H54 (cell line): ENCODE measurements around the gene KLF6.

ENCODE experiments used
- DNase-seq: peaks from one replicate; pipeline ENCODE4 v3.0.0; 2011; ENCODE audit warnings: low spot score, mixed read lengths; ENCODE audit not compliant: insufficient read length
- FAIRE-seq: peaks from 3 replicates; lab custom pipeline; 2011; peaks lifted over from hg19 to GRCh38; lab: Jason Lieb, UNC
- POLR2A ChIP-seq: IDR thresholded peaks from 2 replicates; pipeline ENCODE4 v1.6.1; 2011; ENCODE audit warnings: low read depth, mild to moderate bottlenecking, low read length

The KLF6 gene

DNA sequence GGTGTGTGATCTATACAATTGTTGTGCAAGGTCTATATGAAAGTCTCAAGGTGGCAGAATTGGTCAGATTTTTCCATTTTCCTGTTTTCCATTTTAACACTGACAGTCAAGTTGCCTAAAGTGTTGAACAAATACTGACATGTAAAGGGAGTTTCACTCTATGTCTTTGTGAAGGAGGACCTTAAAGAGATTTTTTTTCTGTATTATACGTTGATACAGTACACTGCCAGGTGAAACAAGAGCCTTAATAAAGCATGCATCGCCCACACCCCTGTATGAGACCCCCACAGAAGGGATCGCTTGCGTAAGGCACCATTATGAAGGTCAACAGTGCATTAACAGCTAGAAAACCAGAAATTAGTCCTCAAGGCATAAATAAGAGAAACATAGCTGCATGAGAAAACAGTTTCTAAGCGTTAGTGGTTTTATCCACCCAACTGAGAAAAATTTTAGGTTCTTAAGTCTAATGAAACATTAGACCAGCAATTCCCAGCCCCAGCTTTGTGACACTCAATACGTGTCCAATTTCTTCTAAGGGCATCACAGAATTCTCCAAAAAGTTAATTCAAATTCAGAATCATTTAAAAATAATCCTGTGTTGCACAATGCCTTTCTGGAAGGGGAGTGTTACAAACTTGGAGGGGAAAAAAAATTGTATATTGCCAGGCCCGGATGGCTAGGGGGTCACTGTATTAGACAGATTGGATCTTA, 6.9 kb downstream of the KLF6 start:
- no peak for TF ChIP-seq POLR2A
- no peak for FAIRE-seq
- DNase-seq = no peak

DNA sequence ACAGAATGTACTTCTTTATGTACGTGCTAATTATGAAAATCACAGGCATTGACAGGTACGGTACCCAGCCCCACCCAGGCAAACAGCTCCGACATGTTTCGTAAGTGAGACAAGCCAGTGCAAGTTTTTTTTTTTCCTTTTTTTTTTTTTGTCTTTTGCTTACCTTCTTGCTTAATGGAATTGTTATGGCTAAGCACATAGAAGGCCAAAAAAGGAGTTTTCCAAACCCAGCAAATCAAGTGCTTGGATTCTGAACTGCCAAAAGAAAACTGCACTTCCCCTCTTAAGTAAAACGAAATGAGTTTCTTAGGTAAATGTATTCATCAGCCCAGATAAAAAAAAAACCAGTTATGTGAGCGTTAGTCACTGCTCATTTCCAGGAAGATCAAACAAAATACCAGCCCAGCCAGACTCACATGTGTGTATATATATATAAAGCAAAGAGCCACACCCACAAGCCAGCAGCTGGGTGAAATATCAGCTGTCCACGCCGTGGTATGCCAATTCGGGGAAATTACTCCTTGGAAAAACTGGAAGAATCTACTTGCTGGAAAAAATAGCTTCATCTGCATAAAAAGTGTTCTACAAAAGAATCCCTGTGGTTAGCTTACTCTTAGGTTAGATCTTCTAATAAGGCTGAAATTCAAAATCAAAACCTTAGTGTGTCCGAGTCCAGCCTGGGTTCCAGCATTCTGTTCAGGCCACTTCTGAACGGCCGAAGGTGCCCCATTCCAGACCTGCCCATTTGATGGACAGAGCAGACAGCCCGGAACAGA, 8.0 kb downstream of the KLF6 start:
- DNase-seq (no peak), FAIRE-seq (no peak)
- no peak for TF ChIP-seq POLR2A

DNA sequence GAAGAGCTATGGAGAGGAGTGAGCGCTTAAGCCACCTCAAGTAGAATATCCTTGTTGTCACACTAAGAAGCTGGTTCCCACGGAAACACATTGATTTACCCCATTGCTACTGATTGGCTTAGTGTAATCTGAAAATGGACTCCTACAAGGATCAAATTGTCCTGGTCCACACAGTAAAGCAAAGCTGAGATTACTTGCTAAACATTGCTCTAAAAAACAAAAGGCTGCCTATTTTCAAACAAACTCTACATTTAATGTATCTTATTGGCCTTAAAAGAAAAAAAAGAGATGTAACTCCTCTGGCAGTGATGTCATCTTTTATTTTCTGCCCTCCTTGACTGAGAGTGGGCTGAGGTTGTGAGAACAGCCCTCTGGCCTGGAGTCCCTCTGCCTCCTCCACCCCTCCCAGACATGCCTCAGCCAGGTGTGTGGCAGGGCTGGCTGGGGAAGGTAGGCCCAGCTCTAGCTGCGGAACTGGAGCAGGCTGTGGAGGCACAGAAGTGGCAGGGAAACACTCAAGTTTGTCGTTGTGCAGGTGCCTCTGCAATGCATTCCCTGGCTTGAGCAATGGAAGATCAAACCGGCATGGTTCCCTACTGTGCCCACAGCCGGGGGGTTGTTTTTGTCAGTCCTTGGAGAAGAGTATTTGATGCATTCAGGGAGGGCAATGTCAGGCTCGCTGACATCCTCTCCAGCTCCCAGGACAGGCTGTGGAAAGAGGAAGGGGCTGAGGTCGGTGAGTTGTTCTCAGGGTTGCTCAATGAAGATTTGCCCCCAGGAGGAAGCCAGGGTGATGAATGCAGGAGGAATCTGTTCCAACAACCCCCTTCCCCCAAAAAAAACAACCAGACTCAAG, 9.1 kb downstream of the KLF6 start:
- TF ChIP-seq POLR2A = no peak
- FAIRE-seq (no peak), DNase-seq (no peak)

DNA sequence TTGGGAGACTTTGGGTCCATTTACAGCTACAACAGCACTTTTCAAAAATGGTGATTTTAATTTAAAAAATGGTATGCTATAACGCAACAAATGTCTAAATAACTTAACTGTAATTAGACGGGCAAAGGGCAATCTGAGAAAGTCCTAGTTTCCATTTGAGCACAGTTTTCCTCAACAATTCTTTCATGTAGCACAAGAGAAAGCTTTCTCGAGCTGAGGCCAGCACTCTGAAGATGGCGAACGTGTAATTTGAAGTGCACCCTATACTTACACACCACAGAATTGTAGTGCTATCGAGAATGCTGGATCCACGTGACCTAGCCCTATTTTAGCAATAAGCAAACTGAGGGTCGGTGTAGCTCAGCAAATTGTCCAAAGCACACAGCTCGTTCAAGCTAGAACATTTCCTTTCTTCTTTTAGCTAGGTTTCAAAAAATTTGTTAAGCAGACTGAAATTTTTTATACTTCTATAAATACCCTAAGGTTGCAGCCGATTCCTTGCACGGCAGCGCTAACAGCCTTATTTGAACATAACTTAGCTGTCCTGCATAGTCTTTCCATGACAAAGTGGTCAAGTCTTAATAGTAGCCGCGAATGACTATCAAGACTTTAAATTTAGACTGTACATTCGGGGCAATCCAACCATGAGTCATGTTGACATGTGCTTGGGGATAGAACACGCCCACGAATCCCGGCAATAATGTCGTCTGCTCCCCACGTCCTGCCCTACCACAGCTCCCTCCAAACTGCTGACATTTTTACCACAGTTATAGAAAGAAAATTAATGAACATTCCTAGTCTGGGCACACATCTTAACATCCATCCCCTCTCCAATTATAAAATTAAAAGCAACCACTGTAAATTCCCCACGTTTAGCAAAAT, 10.0 kb downstream of the KLF6 start:
- TF ChIP-seq POLR2A = no peak
- FAIRE-seq = no peak
- DNase-seq = no peak

DNA sequence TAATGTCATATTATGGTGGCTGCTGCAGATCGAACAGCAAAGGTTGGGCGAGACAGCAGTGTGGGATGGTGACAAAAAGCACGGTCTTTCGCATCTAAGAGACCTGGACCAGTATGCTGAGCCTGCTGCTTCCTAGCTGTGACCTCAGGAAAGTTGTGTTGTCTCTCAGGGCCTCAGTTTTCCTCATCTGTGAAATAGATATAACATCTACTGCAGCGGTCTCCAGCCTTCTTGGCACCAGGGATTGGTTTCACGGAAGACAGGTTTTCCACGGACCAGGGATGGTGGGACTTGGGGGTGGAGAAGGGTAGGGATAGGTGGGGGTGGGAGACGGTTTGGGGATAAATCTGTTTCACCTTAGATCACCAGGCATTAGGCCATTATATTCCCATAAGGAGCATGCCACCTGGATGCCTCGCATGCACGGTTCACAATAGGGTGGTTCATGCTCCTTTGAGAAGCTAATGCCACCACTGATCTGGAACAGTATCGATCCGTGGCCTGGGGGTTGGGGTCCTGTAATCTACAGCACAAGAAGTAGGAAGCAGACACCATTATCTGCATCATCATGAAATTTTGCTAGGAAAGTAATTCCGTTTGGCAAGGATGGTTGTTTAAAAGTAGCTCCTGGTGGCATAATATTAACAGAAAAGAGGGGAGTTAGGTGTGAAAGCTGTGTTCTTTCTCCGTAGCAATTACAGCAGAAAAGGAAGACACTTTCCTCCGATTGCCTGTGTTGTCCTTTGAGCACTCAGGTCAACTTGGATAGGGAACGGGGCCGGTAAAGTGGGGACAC, 10.8 kb downstream of the KLF6 start:
- no peak for TF ChIP-seq POLR2A
- DNase-seq = no peak
- FAIRE-seq = no peak

DNA sequence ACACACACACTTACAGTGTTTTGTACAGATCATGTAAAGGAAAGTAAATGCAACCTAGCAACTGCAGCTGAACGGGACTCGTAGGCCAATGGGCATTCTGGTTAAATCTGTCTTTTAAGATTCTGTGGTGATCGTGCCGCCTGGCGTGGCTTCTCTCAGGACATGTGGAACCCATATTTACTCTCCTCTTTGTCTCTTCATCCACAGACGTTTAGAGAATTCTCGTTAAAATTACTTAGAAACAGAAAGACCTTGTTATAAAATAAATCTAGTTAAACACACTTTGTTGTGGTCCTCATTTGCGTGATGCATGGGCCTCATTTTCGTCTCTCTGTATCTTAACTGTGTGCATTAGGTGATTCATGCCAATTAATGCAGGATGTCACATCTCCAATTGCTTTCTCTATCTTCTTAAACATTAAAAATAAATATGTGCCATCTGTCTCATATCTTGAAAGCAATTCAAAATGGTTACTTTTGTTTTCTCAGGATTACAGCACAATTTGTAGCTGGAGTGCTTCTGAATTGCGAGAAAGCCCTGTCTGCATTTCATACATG, 11.5 kb downstream of the KLF6 start:
- no peak for DNase-seq
- no peak for TF ChIP-seq POLR2A
- no peak for FAIRE-seq

DNA sequence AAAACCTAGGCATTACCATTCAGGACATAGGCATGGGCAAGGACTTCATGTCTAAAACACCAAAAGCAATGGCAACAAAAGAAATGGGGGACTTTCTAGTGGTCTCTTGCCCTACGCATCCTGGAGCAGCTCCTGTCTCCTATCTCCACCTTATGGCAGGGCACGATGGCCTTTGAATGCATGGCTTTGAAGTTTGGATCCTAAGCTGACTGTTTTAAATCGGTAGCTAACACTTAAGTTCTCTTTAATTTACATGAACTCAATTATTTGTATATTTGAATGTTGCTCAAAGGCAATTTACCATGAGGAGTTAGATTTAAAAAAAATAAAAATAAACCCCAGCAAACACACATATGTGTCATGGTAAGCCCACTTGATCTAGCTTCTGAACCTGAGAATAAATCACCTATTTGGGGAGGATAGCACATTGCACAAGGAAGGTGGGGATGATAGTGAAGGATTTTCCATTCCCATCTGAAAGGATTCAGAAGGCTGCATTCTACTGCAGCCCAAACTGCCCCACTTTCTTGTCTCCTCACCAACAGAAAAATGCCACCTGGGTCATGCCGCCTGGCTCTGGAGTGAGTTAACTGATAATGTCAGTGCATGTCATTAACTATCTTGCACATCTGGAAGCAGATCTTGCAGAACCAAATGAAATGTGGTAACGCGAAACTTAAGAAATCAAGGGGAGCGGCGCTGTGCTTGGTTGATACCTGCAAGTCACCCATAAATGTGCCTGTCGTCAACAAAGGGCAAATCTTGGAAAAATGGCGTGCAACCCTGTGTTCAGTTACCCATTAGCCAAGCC, 12.4 kb downstream of the KLF6 start:
- TF ChIP-seq POLR2A = no peak
- DNase-seq = no peak
- no peak for FAIRE-seq

DNA sequence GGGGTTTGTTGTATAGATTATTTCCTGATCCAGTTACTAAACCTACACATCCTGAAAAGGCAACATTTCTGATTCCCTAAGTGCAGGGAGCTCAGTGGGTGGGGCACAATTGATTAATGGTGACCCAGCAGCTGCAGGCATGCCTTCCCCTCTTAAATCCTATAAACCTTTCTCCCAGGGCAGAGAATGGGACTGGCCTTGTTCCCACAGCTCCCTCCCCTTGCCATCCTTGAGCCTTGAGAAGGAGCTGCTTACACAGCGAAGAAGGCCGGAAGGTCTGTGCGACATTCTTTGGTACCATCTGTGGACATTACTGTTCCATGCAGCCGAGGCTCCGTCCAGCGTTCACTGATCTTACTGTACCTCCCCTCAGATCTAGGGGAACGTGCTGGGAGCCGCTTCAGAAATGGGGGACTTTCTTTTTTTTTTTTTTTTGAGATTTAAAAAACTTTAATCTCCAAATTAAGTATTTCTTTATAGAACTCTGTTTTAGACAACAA, 14.3 kb downstream of the KLF6 start:
- DNase-seq (no peak), FAIRE-seq (no peak)
- TF ChIP-seq POLR2A = no peak

DNA sequence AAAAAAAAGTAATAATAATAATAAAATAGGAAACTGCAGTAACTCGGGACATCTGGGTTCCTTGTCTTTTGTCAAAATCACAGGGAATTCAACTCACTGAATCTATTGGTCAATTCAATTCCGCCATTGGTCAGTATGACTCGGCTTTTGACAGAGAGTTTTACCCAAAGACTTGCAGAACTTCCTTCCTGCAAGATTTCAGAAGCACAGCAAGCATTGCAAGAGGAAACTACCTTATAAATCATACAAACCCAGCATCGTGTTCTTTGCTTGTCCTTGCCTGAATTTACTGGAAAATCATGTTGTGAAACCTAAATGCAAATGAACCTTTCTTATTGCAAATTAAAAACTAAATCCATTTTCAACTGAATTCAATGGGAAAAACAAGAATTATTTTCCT, 15.5 kb downstream of the KLF6 start:
- DNase-seq = no peak
- TF ChIP-seq POLR2A = no peak

DNA sequence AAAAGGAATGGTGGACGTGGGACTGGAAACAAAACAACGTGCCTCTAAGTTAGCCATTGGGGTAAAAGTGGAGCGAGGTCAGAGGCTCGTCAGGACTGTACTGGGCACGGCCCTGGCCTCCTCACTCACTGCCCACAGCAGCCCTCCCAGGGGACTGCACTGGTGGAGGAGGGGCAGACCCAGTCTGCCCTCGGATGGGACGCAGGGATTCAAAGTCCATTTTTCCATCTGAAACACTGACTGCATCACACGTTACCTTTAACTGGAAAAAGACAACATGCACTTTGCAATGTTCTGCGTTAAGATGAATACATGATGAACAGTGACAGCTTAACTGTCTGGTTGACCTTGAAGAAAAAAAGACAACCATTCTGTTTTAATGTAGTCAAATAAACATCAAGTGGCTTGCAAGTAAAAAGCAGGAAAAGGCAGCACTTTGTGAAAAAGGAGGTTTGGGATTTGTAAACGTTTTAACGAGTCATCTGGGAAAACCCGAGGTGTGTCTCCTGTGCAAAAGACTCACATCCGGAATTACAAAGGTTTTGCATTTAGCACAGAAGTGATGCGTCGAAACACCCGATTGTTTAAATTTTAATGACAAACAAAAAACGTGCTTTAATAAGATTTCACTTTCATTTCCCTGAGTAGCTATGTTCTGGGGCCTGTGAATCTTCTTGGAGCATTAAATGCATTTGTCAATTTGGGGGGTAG, 18.8 kb downstream of the KLF6 start:
- no peak for FAIRE-seq

More for the DNA sequence above, 15.5 kb downstream of the KLF6 start:
- no peak for FAIRE-seq

DNA sequence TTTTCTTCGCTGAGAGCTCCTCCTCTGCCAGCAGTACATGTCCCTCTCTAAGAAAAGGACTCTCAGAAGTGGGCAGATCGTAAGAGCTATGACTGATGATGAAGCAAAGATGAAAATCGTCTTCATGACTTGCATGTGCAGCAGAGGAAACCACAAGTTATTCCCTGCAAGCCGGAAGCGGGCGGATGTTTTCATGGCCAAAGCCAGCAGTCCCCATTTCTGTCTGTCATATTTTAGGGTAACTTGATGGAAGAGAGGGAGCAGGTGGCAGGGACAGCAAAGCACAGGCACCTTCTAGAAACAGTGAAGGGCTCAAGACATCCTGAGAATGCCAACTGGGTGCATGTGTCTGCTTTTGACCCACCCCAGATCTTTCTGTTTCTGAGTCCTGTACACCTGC, 19.9 kb downstream of the KLF6 start:
- FAIRE-seq (no peak), DNase-seq (no peak)
- no peak for TF ChIP-seq POLR2A

More for the DNA sequence above, 18.8 kb downstream of the KLF6 start:
- TF ChIP-seq POLR2A = no peak
- no peak for DNase-seq
